Coronary artery (tissue), 2 donors: ENCODE data around the gene PLXNA2.
A peak's percentile ranks its signal among the peaks of the same experiment; 100 is the strongest.

Experiments used
- DNase-seq: peaks from one replicate; pipeline ENCODE4 v3.0.0-alpha.2; 2017; ENCODE audit warnings: low spot score
- H3K27ac ChIP-seq, 2 donors: fragments of 200-600 bp; sonication (generic); one replicate each; pipeline ENCODE4 v1.5.1; 2016 to 2019
- H3K4me3 ChIP-seq: fragments of 200-600 bp; sonication (generic); 2 replicates; pipeline ENCODE4 v1.5.1; 2016; ENCODE audit warnings: mild to moderate bottlenecking, moderate library complexity
- TF ChIP-seq, protein P1 (sequence below): fragments of 200-600 bp; sonication (generic); IDR thresholded peaks from one replicate; pipeline ENCODE4 v1.5.1; 2019; ENCODE audit warnings: antibody characterized with exemption

PLXNA2 gene

DNA sequence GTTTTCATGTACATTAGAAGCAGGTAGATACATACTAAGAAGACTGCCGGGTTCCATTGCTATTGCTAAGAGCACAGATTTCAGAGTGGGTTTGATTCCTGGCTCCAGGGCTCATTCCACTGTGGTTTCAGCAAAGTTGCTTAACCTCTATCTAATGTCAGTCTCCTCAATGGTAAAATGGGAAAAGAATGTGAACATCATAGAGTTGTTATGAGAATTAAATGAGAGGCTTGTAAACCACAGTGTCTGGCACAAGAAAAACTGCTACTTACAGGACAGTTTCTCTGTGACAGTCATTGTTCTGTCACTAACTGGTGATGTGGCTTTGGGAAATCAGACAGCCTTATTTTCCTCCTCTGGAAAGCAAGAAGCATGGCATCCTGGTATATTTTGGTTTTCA, 10.7 kb upstream of the PLXNA2 start:
- TF ChIP-seq, protein P1, sequence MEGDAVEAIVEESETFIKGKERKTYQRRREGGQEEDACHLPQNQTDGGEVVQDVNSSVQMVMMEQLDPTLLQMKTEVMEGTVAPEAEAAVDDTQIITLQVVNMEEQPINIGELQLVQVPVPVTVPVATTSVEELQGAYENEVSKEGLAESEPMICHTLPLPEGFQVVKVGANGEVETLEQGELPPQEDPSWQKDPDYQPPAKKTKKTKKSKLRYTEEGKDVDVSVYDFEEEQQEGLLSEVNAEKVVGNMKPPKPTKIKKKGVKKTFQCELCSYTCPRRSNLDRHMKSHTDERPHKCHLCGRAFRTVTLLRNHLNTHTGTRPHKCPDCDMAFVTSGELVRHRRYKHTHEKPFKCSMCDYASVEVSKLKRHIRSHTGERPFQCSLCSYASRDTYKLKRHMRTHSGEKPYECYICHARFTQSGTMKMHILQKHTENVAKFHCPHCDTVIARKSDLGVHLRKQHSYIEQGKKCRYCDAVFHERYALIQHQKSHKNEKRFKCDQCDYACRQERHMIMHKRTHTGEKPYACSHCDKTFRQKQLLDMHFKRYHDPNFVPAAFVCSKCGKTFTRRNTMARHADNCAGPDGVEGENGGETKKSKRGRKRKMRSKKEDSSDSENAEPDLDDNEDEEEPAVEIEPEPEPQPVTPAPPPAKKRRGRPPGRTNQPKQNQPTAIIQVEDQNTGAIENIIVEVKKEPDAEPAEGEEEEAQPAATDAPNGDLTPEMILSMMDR = no peak
- peak overlapping the region in 1 of 2 donors; percentile 44 for H3K27ac ChIP-seq

DNA sequence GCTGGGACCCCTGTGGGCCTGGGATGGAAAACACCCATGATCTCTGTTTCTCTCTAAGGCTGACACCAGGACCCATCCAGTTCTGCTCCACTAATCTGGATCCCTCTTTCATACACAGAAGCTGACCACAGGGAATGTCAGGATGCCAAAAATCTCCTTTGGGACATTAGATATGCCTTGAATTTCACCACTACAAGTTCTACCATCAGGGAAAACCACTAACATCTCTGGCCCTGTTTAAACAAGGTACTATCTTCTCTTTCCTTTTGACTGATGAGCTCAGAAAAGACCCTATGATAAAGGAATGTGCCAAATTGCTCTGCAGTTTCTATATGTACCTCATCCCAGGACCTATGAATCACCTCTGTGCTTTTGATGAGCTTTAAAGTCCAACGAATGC, 10.2 kb upstream of the PLXNA2 start:
- peak overlapping the region in 1 of 2 donors; percentile 66 for H3K27ac ChIP-seq
- TF ChIP-seq, protein P1 = no peak
- H3K4me3 ChIP-seq = no peak overlapping the region
- no peak for DNase-seq

More for the DNA sequence above, 10.7 kb upstream of the PLXNA2 start:
- peak; percentile 21 for DNase-seq
- no peak overlapping the region for H3K4me3 ChIP-seq

DNA sequence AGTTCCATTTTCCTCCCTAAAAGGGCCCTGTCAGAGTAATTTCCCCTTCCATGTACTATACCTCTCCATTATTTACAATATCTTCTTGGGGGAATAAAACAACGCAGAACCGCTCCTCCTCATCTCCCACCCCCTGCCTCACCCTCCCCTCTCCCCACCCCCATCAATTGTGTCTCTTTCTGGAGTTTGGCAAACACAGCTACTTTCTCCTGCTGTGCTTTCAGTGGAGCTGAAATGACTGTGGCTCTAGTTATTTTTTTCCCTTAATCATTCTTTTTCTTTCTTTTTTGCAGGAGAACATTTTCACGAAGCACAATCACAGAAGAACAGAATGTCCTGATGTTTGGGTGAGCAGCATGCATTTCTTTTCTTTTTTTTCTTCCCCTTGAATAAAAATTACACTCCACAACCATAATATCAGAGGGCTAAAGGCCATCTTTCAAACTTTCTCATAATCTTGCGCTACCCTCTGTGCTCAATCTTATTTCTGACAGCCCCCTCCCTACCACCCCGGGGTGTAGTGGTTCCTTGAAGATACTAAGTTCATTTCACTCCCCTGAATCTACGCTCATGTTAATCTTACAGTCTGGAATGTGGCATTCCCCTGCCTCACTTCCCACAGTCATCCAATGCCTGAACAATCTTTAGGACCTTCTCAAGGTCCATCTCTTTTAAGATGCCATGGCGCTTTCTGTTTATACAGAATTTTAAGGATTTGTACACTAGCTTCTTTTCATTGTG, 8.8 kb upstream of the PLXNA2 start:
- H3K4me3 ChIP-seq = peak overlapping the region; percentile 44

GRCh38 chr1:208251911-208252835, 8.0 kb upstream of the PLXNA2 start:
- H3K4me3 ChIP-seq = peak overlapping the region; percentile 44
- DNase-seq = peak; percentile 62
- TF ChIP-seq, protein P1 = no peak
- peak overlapping the region; percentile 80 to 87 for H3K27ac ChIP-seq

More for the DNA sequence above, 8.8 kb upstream of the PLXNA2 start:
- H3K27ac ChIP-seq = peak overlapping the region; percentile 80 to 87
- DNase-seq = peak; percentile 64
- TF ChIP-seq, protein P1 = no peak

DNA sequence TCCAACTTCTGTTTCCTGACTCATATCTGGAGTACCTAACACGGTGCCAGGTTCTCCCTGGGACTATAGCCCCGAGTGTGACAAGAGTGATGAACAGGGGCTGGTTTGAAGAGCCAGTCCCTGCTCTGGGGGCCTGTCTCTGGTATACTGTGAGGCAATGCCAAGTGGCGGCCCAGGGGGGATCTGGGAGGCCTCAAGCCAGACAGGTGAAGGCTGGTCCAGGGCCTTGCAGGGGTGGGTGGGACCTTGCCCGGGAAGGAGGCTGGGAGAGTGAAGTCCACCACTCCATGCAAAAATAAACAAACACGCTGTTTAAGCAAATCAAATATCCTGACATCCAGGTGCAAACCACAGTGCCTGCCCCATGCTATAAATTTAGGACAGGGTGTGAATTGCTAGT, 6.8 kb upstream of the PLXNA2 start:
- H3K27ac ChIP-seq = no peak overlapping the region
- TF ChIP-seq, protein P1 = no peak
- peak; percentile 45 for DNase-seq
- H3K4me3 ChIP-seq = no peak overlapping the region

- Histone ChIP-seq H3K27ac (no peak overlapping the region), H3K4me3 (no peak overlapping the region)
- TF ChIP-seq, protein P1 = no peak
- DNase-seq = peak; percentile 26
Observed at GRCh38 chr1:208250613-208251012, 6.4 kb upstream of the PLXNA2 start.
